ENCODE results near the gene ADGRV1.

DNA sequence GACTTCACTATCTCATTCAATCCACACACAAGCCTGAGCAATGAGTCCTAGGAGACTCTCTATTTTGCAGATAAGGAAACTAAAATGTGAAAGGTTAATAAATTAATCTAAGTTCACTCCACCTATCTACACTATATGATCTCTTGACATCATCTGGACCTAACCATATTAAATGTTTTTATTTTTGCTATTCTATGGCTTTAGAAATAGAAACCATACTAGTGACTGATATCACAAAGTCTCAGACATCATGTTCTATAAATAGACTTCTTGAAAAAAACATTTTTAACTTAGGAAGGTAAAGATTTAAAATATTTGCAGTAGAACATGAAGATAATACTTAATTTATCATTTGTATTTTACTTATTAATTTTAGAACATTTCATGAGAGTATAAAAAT is 9.4 kb upstream of the ADGRV1 start:
- TF ChIP-seq, protein P1, sequence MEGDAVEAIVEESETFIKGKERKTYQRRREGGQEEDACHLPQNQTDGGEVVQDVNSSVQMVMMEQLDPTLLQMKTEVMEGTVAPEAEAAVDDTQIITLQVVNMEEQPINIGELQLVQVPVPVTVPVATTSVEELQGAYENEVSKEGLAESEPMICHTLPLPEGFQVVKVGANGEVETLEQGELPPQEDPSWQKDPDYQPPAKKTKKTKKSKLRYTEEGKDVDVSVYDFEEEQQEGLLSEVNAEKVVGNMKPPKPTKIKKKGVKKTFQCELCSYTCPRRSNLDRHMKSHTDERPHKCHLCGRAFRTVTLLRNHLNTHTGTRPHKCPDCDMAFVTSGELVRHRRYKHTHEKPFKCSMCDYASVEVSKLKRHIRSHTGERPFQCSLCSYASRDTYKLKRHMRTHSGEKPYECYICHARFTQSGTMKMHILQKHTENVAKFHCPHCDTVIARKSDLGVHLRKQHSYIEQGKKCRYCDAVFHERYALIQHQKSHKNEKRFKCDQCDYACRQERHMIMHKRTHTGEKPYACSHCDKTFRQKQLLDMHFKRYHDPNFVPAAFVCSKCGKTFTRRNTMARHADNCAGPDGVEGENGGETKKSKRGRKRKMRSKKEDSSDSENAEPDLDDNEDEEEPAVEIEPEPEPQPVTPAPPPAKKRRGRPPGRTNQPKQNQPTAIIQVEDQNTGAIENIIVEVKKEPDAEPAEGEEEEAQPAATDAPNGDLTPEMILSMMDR (conservative IDR thresholded peaks at IDR 0.05; ENCODE audit: low read depth, low read length) = no peak
- TF ChIP-seq EZH2 (IDR thresholded peaks at IDR 0.05; ENCODE audit: borderline replicate concordance, low read depth, low read length, poor library complexity, severe bottlenecking) = no peak

All from A673 (cell line).